Adrenal gland (tissue), 5 donors: ENCODE results near the gene NOB1.

Experiments used
- CTCF ChIP-seq, 6 experiments: fragments of 450-650 bp in 4 of 6; fragments of 200-600 bp in 2 of 6; sonication (generic) in 1 of 6; IDR thresholded peaks; 1 replicate in 5 of 6; 2 replicates in 1 of 6; pipeline versions ENCODE4 v1.5.1 to v1.8.0; 2016 to 2021; ENCODE audit warnings: antibody characterized with exemption in 6 of 6, mild to moderate bottlenecking in 2 of 6, moderate library complexity in 1 of 6
- POLR2A ChIP-seq, 2 donors: fragments of 450-650 bp; IDR thresholded peaks; one replicate each; pipeline ENCODE4 v1.6.1; 2017; ENCODE audit warnings: antibody characterized with exemption in 2 of 2, mild to moderate bottlenecking in 2 of 2, moderate library complexity in 1 of 2
- donor health status: DM: no; HTN: no; CAD: no.

- TF ChIP-seq CTCF (IDR thresholded peaks at IDR 0.05) (no peak), POLR2A (IDR thresholded peaks at IDR 0.05) (no peak)
Measured at GRCh38 chr16:69693916-69694315, 60.8 kb downstream of the NOB1 start.
